NOMO-1 treated with DMSO at 0.1 percent for 48 hours (cell line): ENCODE results near the gene SLC35B1.
A peak's percentile ranks its signal among the peaks of the same experiment; 100 is the strongest.
"Not testable (repeated sequence)": the region's sequence is repeated elsewhere in the genome, so short reads cannot be mapped to it uniquely, and the experiment has no call there.

Experiments
- DNase-seq: peaks from one replicate; lab custom pipeline; 2025; ENCODE audit not compliant: unreplicated experiment; lab: John Stamatoyannopoulos, UW

Gene SLC35B1

DNA sequence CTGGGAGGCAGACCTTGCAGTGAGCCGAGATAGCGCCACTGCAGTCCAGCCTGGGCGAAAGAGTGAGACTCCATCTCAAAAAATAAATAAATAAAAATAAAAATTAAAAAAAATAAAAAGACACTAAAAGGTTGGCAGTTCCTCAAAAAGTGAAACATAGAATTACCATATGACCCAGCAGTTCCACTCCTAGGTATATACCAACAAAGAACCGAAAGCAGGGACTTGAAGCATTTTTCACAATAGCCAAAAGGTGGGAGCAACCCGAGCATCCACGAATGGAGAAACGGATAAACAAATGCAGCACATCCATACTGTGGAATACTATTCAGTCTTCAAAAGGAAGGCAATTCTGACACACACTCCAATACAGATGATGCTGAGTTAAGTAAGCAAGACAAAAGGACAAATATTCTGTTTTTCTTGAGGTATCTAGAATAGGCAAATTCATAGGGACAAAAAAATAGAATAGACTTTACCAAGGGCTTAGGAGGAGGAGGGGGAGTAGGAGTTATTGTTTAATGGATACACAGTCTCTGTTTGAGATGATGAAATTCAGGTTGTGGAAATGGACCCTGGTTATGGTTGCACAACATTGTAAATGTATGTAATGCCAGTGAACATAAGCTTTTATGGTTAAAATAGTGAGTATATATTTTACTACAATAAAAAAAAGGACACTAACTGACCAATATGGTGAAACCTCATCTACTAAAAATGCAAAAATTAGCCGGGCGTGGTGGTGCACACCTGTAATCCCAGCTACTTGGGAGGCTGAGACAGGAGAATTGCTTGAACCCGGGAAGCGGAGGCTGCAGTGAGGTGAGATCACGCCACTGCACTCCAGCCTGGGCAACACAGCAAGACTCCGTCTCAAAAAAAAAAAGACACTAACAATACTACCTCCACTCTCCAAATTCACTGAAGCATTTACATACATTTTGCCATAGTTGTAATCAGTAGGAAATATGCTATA lies 27.0 kb upstream of the SLC35B1 start:
- peak; percentile 55 for DNase-seq

DNA sequence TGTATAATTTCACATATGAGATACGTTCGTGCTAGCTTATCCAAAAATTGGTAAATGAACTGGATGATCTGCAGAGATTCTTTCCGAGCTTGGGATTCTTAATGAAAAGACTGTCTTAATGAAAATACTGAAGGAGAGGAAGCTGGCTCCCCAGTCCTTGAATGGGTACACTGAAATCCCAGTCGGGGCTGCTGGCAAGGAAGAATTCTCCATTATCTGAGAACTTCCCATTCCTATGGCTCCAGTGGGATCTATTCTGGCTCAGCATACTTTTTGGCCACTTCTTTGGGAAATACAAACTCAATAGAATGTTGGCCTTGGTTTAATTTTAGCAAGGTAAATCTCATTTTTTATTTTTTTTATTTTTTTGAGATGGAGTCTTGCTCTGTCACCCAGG lies 23.7 kb upstream of the SLC35B1 start:
- no peak for DNase-seq

DNA sequence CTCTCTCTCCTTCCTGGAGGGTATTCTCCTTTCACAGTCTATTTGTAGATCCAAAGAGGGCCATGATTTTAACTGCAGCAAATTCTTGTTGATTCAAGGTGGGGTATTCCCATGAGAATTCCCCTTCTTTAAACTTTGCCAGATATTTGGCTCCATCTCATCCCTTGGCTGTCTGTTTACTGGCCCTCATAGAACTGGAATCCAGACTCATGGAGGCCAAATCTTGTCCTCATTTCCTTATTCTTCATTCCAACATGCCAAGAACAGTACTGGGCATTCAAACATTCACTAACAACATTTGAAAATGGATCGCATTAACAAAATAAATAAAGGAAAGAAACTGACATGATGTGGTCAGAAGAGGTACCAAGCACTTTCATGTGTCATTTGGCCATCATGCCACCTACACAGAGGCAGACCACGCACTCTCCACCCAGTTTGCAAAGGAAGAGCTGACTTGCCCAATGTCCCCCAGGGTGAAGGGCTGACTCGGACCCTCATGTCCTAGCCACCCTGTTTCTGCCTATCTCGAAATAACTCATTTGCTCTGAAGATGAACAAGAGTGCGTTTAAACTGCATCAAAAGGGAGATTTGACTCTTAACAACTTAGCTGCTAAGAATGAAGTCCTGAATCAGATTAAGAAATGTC lies 23.1 kb upstream of the SLC35B1 start:
- no peak for DNase-seq

DNA sequence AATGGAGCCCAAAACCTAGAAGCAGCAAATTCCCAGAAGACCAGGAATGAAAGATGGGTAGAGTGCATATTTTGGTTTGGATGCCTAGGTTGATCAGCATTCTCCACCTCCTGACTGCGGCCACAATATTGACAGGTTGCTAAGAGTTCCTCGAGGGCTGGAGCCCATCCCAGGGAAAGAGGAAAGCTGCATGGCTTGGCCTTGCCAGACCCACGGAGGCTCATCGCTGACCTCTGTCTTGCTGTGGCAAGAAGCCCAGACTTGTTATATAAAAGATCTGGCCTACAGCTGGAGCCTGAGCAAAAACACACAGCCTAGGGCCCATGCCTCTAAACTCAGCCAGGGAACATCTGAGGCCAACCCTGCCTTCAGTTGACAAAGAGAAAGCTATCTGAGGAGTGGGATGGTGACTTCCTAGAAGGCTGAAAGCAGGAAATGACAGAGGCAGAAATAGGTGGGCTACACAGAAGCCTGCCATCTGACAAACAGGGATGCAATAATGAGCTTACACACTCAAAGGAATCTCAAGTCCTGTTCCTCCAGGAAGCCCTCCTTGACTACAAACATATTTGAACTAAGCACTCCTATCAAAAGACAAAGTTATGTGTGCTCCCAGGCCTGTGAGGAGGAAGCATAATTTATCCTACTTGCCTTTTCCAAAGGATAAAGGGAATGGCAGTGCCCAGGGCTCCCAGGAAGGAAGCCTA lies 22.5 kb upstream of the SLC35B1 start:
- DNase-seq = no peak

DNA sequence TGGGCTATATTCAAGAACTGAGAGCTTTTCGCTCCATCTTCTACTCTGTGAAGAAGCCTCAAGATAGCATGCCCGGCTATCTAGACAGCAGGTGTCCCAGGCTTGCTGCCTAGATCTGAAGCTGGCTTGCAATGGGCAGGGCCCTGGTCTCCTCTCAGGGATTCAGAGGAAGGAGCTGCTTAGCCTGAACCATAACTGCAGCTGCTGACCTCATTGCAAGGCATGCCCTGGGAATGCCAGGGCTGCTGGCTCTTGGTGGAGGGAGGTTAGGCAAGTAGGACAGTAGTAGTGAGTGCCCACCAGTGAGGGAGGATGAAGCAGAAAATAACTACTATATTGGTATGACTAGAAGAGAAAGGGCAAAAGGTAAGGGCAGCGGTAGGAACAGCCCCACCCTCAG lies 21.3 kb upstream of the SLC35B1 start:
- DNase-seq = no peak

DNA sequence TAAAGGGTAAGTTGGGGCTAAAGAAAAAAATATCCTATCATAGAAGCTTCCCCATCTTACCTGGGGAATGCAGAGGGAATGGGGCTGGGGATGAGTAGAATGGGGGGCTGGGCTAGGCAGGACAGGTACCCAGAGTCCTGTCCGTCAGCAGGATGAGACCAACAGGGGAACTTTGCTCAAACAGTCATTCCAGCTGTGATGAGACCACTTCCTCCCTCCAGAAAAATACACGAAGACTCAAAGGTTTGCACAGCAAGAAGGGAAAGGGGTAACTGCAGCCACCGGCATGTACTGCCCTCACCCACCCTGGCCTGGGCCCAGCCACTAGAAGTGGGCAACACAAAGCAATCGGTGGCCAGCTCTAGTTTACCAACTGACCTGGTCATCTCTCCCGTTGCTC lies 20.7 kb upstream of the SLC35B1 start:
- DNase-seq = no peak

DNA sequence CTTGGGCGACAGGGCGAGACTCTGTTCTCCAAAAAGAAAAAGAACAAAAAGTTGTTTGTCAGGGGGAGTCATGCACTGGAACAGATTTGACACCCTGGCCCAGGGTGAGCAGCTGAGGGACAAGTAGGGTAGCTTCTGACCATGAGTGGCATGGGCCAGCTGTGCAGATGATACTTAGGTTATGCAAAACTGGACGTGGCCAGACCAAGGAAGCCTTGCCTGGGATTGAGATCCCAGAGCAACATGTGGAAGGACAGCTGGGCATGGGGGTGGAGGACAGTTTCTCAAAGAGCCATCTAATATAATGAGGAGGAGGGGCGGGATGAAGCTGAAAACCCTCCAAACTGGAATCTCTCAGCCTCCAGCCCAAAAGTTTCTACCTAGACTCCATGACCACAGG lies 19.6 kb upstream of the SLC35B1 start:
- no peak for DNase-seq

DNA sequence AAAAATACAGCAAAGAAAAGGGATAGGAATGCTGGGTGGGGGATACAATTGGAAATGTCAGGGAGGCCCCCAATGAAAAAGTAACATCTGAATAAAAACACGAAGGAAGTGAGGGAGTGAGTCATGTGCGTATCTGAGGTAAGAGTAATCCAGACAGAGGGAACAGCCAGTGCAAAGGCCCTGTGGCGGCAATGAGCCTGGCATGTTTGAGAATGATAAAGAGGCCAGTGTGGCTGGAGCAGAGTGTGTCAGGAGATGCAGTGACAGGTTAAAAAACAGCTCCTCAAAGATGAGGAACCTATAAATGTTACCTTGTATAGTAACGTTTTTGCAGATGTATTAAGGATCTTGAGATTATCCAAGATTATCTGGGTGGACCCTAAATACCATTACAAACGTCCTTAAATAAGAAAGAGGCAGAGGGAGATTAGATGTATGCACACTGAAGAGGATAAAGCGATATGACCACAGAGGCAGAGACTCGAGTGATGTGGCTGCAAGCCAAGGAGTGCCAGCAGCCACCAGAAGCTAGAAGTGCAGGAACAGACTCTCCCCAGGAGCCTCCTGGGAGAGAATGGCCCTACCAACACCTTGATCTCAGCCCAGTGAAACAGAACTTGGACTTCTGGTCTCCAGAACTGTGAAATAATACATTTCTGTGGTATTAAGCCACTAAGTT lies 17.8 kb upstream of the SLC35B1 start:
- no peak for DNase-seq

DNA sequence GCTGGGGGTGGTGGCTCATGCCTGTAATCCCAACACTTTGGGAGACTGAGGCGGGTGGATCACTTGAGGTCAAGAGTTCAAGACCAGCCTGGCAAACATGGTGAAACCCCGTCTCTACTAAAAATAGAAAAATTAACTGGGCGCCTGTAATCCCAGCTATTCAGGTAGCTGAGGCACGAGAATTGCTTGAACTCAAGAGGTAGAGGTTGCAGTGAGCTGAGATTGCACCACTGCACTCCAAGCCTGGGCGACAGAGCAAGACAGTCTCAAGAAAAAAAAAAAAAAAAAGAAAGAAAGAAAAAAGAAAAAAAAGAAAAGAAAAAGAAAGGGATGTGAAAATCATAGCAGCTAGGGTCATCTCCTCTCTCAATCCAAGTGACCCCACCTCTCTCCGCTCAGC lies 16.8 kb upstream of the SLC35B1 start:
- DNase-seq = not testable (repeated sequence)

DNA sequence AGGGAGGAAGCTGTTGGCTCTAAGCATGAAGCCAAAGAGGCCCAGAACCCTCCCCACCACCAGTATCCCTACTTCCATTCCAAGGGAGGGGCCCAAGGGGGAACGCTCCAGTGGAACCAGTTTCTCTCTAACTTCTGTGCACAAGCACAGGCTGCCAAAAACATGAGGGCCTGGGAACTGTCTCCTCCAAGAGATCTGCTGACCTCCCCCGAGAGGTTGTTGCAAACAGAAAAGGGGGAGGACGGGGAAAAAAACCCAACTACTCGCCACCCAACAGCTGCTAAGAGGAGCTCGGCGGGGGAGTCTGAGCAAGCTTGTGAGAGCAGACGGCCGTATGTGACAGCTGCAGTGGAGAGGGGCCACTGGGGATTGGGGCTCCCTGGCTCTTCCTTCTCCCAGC lies 15.7 kb upstream of the SLC35B1 start:
- DNase-seq = no peak

DNA sequence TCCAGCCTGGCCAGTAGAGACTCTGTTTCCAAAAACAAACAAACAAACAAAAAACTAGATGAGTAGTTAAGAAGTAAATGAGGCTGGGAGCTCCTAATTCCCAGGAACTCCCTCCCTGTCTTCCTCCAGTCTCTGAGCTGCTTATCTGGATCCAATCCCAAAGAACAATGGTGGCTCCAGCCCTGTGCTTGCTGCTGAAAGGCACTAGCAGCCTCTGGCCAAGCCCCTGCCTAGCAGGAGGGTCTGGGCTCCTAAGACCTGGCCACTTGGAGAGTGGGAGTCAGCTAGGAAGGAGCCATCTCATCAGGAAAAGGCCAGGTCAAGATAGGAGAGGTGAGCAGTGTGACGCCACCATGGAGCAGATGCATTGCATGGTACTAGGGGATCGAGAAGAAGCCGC lies 14.3 kb upstream of the SLC35B1 start:
- no peak for DNase-seq

DNA sequence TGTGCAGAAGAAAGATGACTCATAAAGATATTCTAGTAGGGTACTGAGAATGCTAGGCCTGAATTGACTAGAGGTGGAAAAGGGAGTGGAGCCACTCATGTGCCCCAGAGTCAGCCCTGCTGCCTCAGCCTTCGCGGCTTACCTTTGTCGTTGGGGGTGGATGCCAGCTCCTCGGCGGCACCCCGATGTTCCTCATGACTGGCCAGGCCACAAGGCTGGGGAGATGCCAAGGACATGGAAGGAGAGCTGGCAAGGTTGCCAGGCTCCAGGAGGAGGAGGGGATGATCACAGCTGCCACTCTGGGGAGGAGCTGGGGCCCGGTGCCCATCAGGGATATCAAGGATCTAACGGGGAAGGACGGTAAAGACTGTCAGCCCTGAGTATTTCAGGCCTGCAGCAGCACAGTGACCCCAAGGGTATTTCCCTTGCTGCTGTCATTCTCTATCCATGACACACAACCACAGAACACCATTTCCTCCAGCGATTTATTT lies 9.7 kb upstream of the SLC35B1 start:
- no peak for DNase-seq

DNA sequence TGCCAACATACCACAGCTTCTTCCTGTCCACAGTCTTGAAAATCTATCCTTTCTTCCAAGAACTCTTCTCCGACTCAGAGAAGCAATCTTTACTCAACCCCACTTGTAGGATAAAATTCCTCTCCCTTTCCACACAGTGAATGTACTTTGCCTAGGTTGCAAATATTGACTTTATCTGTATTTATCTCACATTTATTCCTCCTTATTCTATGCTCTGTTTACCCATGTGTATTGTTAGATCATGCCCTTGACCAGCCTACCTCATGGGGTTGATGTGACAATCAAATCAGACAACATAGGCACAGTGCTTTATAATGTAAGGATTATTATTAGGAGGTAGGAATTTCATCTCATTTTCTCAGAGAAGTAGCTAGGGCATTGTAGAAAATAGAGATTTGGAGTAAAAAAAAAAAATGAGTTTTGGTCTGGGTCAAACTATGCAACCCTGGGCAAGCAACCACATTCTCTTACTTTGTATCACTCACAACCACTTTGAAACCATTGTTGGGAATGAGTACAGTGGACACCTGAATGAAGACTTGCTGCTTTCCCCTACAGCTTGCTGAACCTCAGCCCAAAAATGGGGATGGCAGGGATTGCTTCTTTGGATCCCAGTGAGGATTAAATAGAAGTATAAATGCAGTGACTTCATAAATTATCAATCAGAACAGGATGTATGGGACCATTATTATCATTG lies 9.1 kb upstream of the SLC35B1 start:
- DNase-seq = no peak

DNA sequence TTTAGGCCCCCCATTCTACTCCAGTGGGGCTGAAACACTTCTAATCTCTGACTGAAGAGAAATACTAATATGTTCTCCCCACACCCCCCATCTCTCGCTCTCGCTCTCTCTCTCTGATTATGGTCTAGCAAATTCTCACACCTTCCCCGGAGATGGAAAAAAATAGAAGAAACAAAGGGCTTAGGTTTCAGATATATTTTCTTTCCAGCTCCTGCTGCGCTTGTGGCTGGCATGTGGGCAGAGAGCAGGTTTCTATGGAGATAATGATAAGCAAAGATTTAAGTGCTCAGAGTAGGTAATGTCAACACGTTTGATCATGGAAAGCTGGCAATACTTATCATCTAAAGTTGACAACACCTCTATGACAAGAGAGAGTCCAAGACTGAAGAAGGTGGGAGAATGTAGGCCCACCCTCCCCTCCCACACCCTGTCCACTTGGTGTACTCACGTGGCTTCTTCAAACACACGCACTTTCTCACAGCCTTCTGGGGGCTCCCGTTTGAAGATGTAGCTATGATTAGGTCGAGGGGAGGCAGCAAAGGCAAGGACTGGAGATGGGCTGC lies 8.0 kb upstream of the SLC35B1 start:
- DNase-seq = no peak

DNA sequence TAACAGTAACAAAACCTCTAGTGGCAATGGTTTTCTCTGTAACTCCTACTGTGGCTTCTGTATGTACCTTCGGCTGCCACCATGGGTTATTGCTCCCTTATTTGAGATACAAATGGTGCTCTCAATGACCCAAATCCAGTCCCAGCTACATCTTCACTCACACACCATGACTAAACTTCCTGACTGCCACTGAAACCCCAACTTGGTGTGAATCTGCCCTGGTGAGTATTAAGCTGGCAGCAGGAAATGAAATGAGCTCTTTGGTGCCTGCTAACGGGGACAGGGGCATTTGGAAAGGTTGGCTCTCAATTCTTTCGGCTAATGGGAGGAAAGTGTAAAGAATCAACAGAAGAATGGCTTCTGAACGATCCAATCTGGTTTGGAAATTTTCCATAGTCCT lies 7.5 kb upstream of the SLC35B1 start:
- no peak for DNase-seq

DNA sequence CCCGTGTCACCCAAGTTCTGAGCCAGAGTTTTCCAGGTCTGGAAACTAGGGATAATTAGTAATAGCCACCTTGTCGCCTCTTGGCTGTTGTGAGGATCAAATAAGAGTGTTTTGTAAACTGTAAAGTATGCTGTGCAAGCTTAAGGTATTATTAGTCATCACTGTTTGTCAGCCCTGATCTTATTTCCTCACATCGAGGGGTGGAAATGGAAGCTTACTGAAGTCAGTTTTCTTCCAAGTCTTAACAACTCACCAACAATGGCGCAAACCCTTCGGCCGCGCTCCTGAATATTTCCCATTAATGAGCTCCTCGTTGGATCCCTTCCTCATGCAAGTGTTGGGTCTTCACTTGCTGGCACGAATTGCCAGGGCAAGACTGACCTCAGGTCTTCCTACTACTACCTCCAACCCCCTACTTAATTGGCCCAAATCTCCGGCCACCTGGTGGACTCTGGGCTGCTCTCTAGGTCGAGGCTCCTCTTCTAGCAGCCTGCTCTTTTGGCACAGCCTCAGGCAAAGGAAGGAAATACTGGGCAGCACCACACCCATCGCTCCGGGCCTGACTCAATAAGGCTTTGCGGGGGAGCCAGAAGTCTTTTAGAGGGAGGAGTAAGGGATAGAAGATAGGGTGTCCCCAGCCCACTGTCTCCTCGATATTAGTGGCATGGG lies 885 bp upstream of the SLC35B1 start:
- DNase-seq = no peak

DNA sequence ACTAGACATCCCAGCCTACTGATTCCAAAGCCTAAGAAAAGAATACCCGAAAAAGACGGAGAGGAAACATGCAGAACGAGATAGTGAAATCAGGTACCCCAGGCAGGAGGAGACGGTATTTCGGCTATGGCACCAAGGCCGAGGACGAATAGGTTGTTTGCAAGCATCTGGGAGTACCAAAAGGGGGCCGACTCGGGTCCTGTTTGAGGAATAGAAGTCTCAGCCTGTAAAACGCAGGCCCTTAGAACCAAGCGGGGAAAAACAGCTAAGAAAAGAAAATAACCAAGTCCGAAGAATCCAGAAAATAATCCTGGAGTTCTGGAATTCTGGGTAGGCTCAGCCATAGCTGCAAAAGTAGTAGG lies 537 bp downstream of the SLC35B1 start:
- peak; percentile 11 for DNase-seq

DNA sequence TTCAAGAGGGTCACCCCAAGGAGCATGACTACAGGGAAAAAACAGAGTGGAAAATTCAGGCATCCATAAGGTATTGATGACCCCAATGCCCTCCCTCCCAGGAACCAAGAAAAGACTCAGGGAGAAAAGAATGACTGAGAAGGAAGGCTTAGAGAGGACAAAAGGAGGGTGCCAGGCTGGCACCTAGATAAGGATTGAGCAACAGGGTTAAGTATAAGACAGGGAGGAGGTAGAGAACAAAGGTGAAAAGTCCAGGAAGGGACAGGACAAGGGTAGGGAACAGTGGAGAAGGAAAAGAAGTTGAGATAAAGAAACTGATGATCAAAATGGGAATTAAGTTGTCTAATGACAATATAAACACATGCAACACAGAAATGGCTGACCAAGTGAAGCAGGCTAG lies 2.5 kb downstream of the SLC35B1 start:
- DNase-seq = no peak

DNA sequence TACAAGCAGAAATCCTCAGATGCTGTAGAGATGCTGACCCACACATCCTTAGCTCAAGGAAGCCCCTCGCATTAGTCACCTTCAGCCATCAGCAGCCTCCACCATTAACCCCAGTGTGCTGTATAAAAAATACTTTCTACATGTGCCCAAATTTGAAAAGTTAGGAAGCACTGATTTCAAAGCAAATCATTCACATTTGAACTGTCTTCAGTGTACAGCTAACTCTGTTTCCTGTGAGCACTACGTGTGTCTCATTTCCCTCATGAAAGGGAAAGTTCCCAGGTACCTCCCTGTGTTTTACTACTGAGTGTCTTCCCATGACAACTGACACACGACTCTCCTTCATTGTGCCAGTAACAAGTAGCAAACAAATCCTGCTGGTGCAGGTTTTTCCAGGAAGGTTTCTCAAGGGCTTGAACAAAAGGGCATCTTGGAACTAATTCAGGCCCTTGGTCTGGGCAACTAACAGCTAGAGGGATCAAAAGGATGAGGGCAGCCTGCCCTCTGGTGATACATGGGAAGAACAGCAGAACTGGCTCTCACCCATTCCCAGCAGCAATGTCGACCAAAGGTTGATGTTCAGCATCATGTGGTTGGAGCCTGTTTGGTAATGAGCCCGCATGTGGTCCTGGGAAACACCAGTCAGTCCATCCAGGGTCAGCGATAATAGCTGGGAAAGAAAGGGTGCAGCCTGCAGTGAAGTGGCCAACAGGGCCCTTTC lies 4.0 kb downstream of the SLC35B1 start:
- no peak for DNase-seq
